Stomach smooth muscle (tissue), 2 donors: ENCODE data around the gene GPC5.

Source experiments
- H3K27ac ChIP-seq: one replicate; pipeline ENCODE4 v1.7.0; 2013; ENCODE audit warnings: mild to moderate bottlenecking, low read length, inconsistent platforms
- H3K27me3 ChIP-seq, 2 donors: one replicate each; pipeline ENCODE4 v1.7.0; 2013; ENCODE audit warnings: low read length in 2 of 2; ENCODE audit not compliant: insufficient read depth in 2 of 2, control insufficient read depth in 1 of 2
- H3K36me3 ChIP-seq, 2 donors: one replicate each; pipeline ENCODE4 v1.7.0; 2013; ENCODE audit warnings: low read length in 2 of 2; ENCODE audit not compliant: control insufficient read depth in 2 of 2, insufficient read depth in 2 of 2
- H3K4me1 ChIP-seq: one replicate; pipeline ENCODE4 v1.7.0; 2013; ENCODE audit warnings: low read length; ENCODE audit not compliant: control insufficient read depth, insufficient read depth
- H3K4me3 ChIP-seq, 2 donors: one replicate each; pipeline ENCODE4 v1.7.0; 2013; ENCODE audit warnings: low read length in 2 of 2
- H3K9ac ChIP-seq, 2 donors: one replicate each; pipeline ENCODE4 v1.7.0; 2013; ENCODE audit warnings: low read length in 2 of 2, mild to moderate bottlenecking in 1 of 2
- H3K9me3 ChIP-seq, 2 donors: one replicate each; pipeline ENCODE4 v1.7.0; 2013; ENCODE audit warnings: low read length in 2 of 2; ENCODE audit not compliant: control insufficient read depth in 2 of 2
- donor health status: healthy.
- donor health status: Pancreatic carcinoma.

Gene GPC5

GRCh38 chr13:91726671-91727070 lies 328.2 kb downstream of the GPC5 start:
- H3K27me3 ChIP-seq = no peaks in the 10 kb centered on the region
- no peak overlapping the region for H3K4me3 ChIP-seq
- H3K4me1 ChIP-seq = no peaks in the 10 kb centered on the region

GRCh38 chr13:91729859-91730258 lies 331.4 kb downstream of the GPC5 start:
- no peaks in the 10 kb centered on the region for H3K9me3 ChIP-seq
- H3K4me1 ChIP-seq = no peaks in the 10 kb centered on the region
- H3K27ac ChIP-seq = no peak overlapping the region
- no peak overlapping the region for H3K4me3 ChIP-seq
- no peak overlapping the region for H3K9ac ChIP-seq
- no peaks in the 10 kb centered on the region for H3K36me3 ChIP-seq
- H3K27me3 ChIP-seq = no peaks in the 10 kb centered on the region

More at GRCh38 chr13:91726671-91727070, 328.2 kb downstream of the GPC5 start:
- Histone ChIP-seq H3K9me3 (no peaks in the 10 kb centered on the region), H3K36me3 (no peaks in the 10 kb centered on the region), H3K27ac (no peak overlapping the region), H3K9ac (no peak overlapping the region)

- Histone ChIP-seq H3K4me3 (no peak overlapping the region), H3K4me1 (no peaks in the 10 kb centered on the region), H3K9ac (no peak overlapping the region), H3K9me3 (peaks cover 0 to 2% of the 10 kb centered on the region in 2 donors), H3K27me3 (no peaks in the 10 kb centered on the region), H3K27ac (no peak overlapping the region), H3K36me3 (no peaks in the 10 kb centered on the region)
Measured at GRCh38 chr13:91739751-91740150, 341.3 kb downstream of the GPC5 start.

- peaks cover 0 to 2% of the 10 kb centered on the region in 2 donors for H3K9me3 ChIP-seq
- no peak overlapping the region for H3K4me3 ChIP-seq
- H3K4me1 ChIP-seq = no peaks in the 10 kb centered on the region
- no peaks in the 10 kb centered on the region for H3K27me3 ChIP-seq
- H3K36me3 ChIP-seq = no peaks in the 10 kb centered on the region
- no peak overlapping the region for H3K9ac ChIP-seq
- no peak overlapping the region for H3K27ac ChIP-seq
Measured at GRCh38 chr13:91740756-91741155, 342.3 kb downstream of the GPC5 start.

GRCh38 chr13:91741925-91742324 lies 343.5 kb downstream of the GPC5 start:
- H3K4me1 ChIP-seq = no peaks in the 10 kb centered on the region
- H3K4me3 ChIP-seq = no peak overlapping the region
- H3K27me3 ChIP-seq = no peaks in the 10 kb centered on the region
- no peak overlapping the region for H3K27ac ChIP-seq
- H3K9ac ChIP-seq = no peak overlapping the region
- no peaks in the 10 kb centered on the region for H3K36me3 ChIP-seq
- H3K9me3 ChIP-seq = peaks cover 0 to 2% of the 10 kb centered on the region in 2 donors

GRCh38 chr13:91744284-91744683 lies 345.9 kb downstream of the GPC5 start:
- Histone ChIP-seq H3K9ac (no peak overlapping the region), H3K36me3 (no peaks in the 10 kb centered on the region), H3K27me3 (no peaks in the 10 kb centered on the region), H3K9me3 (peaks cover 0 to 2% of the 10 kb centered on the region in 2 donors), H3K4me1 (no peaks in the 10 kb centered on the region), H3K27ac (no peak overlapping the region), H3K4me3 (no peak overlapping the region)

- H3K4me1 ChIP-seq = no peaks in the 10 kb centered on the region
- H3K9me3 ChIP-seq = no peaks in the 10 kb centered on the region
- H3K9ac ChIP-seq = no peak overlapping the region
- H3K27me3 ChIP-seq = no peaks in the 10 kb centered on the region
- no peak overlapping the region for H3K27ac ChIP-seq
- no peaks in the 10 kb centered on the region for H3K36me3 ChIP-seq
- H3K4me3 ChIP-seq = no peak overlapping the region
Measured at GRCh38 chr13:91745967-91746366, 347.5 kb downstream of the GPC5 start.

- no peaks in the 10 kb centered on the region for H3K9me3 ChIP-seq
- no peaks in the 10 kb centered on the region for H3K27me3 ChIP-seq
- no peak overlapping the region for H3K9ac ChIP-seq
- H3K27ac ChIP-seq = no peak overlapping the region
- H3K36me3 ChIP-seq = no peaks in the 10 kb centered on the region
- no peaks in the 10 kb centered on the region for H3K4me1 ChIP-seq
- no peak overlapping the region for H3K4me3 ChIP-seq
Measured at GRCh38 chr13:91747186-91747585, 348.8 kb downstream of the GPC5 start.

- H3K4me1 ChIP-seq = no peaks in the 10 kb centered on the region
- no peaks in the 10 kb centered on the region for H3K36me3 ChIP-seq
- no peak overlapping the region for H3K27ac ChIP-seq
- H3K9me3 ChIP-seq = no peaks in the 10 kb centered on the region
- no peaks in the 10 kb centered on the region for H3K27me3 ChIP-seq
- no peak overlapping the region for H3K4me3 ChIP-seq
- H3K9ac ChIP-seq = no peak overlapping the region
Measured at GRCh38 chr13:91748416-91749089, 350.1 kb downstream of the GPC5 start.

- Histone ChIP-seq H3K36me3 (no peaks in the 10 kb centered on the region), H3K4me3 (no peak overlapping the region), H3K27me3 (no peaks in the 10 kb centered on the region), H3K4me1 (no peaks in the 10 kb centered on the region), H3K27ac (no peak overlapping the region), H3K9ac (no peak overlapping the region), H3K9me3 (no peaks in the 10 kb centered on the region)
Measured at GRCh38 chr13:91758724-91759123, 360.3 kb downstream of the GPC5 start.

- no peaks in the 10 kb centered on the region for H3K27me3 ChIP-seq
- H3K27ac ChIP-seq = no peak overlapping the region
Measured at GRCh38 chr13:91762957-91763356, 364.5 kb downstream of the GPC5 start.

More at GRCh38 chr13:91762957-91763356, 364.5 kb downstream of the GPC5 start:
- no peaks in the 10 kb centered on the region for H3K36me3 ChIP-seq
- no peaks in the 10 kb centered on the region for H3K4me1 ChIP-seq
- no peak overlapping the region for H3K9ac ChIP-seq
- H3K4me3 ChIP-seq = no peak overlapping the region
- no peaks in the 10 kb centered on the region for H3K9me3 ChIP-seq
